Osteocyte (in vitro differentiated cells): ENCODE measurements around the gene NLRP1. TPM values are rescaled to one million over a fixed set of nuclear protein-coding genes. Genes with fewer than 3 reads are reported as not detected.

ENCODE experiments used
- DNase-seq: peaks from one replicate; pipeline ENCODE4 v3.0.0; 2021; ENCODE audit warnings: mixed read lengths; ENCODE audit not compliant: unreplicated experiment; ENCODE audit errors: extremely low spot score
- H3K27ac Mint-ChIP-seq: one replicate; pipeline ENCODE4 v1.8.0; 2021; ENCODE audit warnings: mild to moderate bottlenecking, mixed read lengths; ENCODE audit not compliant: unreplicated experiment
- H3K27me3 Mint-ChIP-seq: one replicate; pipeline ENCODE4 v1.8.0; 2021; ENCODE audit warnings: mixed read lengths; ENCODE audit not compliant: unreplicated experiment
- H3K36me3 Mint-ChIP-seq: one replicate; pipeline ENCODE4 v1.8.0; 2021; ENCODE audit warnings: mixed read lengths; ENCODE audit not compliant: unreplicated experiment
- H3K4me1 Mint-ChIP-seq: one replicate; pipeline ENCODE4 v1.8.0; 2021; ENCODE audit warnings: mixed read lengths; ENCODE audit not compliant: unreplicated experiment
- H3K4me3 Mint-ChIP-seq: one replicate; pipeline ENCODE4 v1.8.0; 2021; ENCODE audit warnings: mild to moderate bottlenecking, moderate library complexity, mixed read lengths; ENCODE audit not compliant: unreplicated experiment
- H3K9me3 Mint-ChIP-seq: one replicate; pipeline ENCODE4 v1.8.0; 2021; ENCODE audit warnings: mixed read lengths; ENCODE audit not compliant: unreplicated experiment
- CTCF ChIP-seq: fragments of 200-600 bp; sonication (generic); IDR thresholded peaks from 2 replicates; pipeline ENCODE4 v1.5.0; 2021; ENCODE audit warnings: antibody characterized with exemption, mild to moderate bottlenecking, moderate library complexity
- total RNA-seq: library from RNA; stranded (reverse); gene quantifications from 2 replicates; pipeline ENCODE4 v1.2.1, GENCODE V29; 2021

The NLRP1 gene
- total RNA-seq, 1 donor from 2014 or later, result 27.1 TPM

- no peak overlapping the region for H3K4me3 Mint-ChIP-seq
- no peak for TF ChIP-seq CTCF
- H3K9me3 Mint-ChIP-seq, result no peaks in the 10 kb centered on the region
- H3K27ac Mint-ChIP-seq, result peak overlapping the region; percentile 71
- H3K4me1 Mint-ChIP-seq, result peaks cover 11% of the 10 kb centered on the region
- DNase-seq, result peak; percentile 80
- H3K36me3 Mint-ChIP-seq, result no peaks in the 10 kb centered on the region
- H3K27me3 Mint-ChIP-seq, result no peaks in the 10 kb centered on the region
These were observed 605 bp downstream of the NLRP1 start for GRCh38 chr17:5583426-5584382.

- no peak for TF ChIP-seq CTCF
- no peaks in the 10 kb centered on the region for H3K36me3 Mint-ChIP-seq
- H3K27ac Mint-ChIP-seq, result no peak overlapping the region
- peak; percentile 82 for DNase-seq
- no peak overlapping the region for H3K4me3 Mint-ChIP-seq
- peaks cover 1% of the 10 kb centered on the region for H3K9me3 Mint-ChIP-seq
- H3K27me3 Mint-ChIP-seq, result no peaks in the 10 kb centered on the region
- peaks cover 11% of the 10 kb centered on the region for H3K4me1 Mint-ChIP-seq
These were observed 1.8 kb downstream of the NLRP1 start for GRCh38 chr17:5582209-5583185.

- Mint-ChIP-seq H3K27ac (no peak overlapping the region), H3K4me3 (no peak overlapping the region), H3K27me3 (no peaks in the 10 kb centered on the region), H3K4me1 (peaks cover 11% of the 10 kb centered on the region), H3K9me3 (peaks cover 5% of the 10 kb centered on the region), H3K36me3 (peaks cover 2% of the 10 kb centered on the region)
- peak; percentile 59 for DNase-seq
- TF ChIP-seq CTCF, result no peak
These were observed 2.7 kb downstream of the NLRP1 start for GRCh38 chr17:5581655-5582054.

GRCh38 chr17:5580969-5581368 lies 3.3 kb downstream of the NLRP1 start:
- DNase-seq, result no peak
- Mint-ChIP-seq H3K4me3 (no peak overlapping the region), H3K9me3 (peaks cover 5% of the 10 kb centered on the region), H3K27me3 (no peaks in the 10 kb centered on the region), H3K27ac (no peak overlapping the region), H3K4me1 (peaks cover 8% of the 10 kb centered on the region), H3K36me3 (peaks cover 2% of the 10 kb centered on the region)
- TF ChIP-seq CTCF, result no peak
